Cortex of kidney (tissue), 1 donor: Measurements from ENCODE around the gene POLR3C.
"Not testable (repeated sequence)": the region's sequence is repeated elsewhere in the genome, so short reads cannot be mapped to it uniquely, and the experiment has no call there.

ENCODE experiments used
- DNase-seq: peaks from one replicate; lab custom pipeline; 2025; lab: John Stamatoyannopoulos, UW

Gene POLR3C

GRCh38 chr1:145822779-145823331, 1.1 kb upstream of the POLR3C start:
- not testable (repeated sequence) for DNase-seq

- DNase-seq = no peak
Observed at GRCh38 chr1:145824499-145824842, 471 bp downstream of the POLR3C start.

- no peak for DNase-seq
Observed at GRCh38 chr1:145826030-145826429, 2.0 kb downstream of the POLR3C start.

- DNase-seq = no peak
Observed at GRCh38 chr1:145827966-145828365, 4.0 kb downstream of the POLR3C start.

- no peak for DNase-seq
Observed at GRCh38 chr1:145828367-145829026, 4.5 kb downstream of the POLR3C start.

GRCh38 chr1:145830810-145831209, 6.8 kb downstream of the POLR3C start:
- not testable (repeated sequence) for DNase-seq

- DNase-seq = no peak
Observed at GRCh38 chr1:145837656-145838055, 13.7 kb downstream of the POLR3C start.

- DNase-seq = no peak
Observed at GRCh38 chr1:145843031-145843430, 19.0 kb downstream of the POLR3C start.

- no peak for DNase-seq
Observed at GRCh38 chr1:145845144-145845513, 21.1 kb downstream of the POLR3C start.

- DNase-seq = no peak
Observed at GRCh38 chr1:145845514-145846161, 21.6 kb downstream of the POLR3C start, which contains the start of gene NUDT17. Gene NUDT17 (plus strand): TSS chr1:145845630. CDS start chr1:145845641, 11 bp downstream.

GRCh38 chr1:145846201-145846612, 22.2 kb downstream of the POLR3C start:
- DNase-seq = no peak

GRCh38 chr1:145847827-145848226, 23.8 kb downstream of the POLR3C start:
- DNase-seq = no peak

- no peak for DNase-seq
Observed at GRCh38 chr1:145849356-145850160, 25.6 kb downstream of the POLR3C start.

- DNase-seq = no peak
Observed at GRCh38 chr1:145855426-145855948, 31.5 kb downstream of the POLR3C start.

- DNase-seq = no peak
Observed at GRCh38 chr1:145857170-145857569, 33.2 kb downstream of the POLR3C start.

- DNase-seq = no peak
Observed at GRCh38 chr1:145858238-145858900, 34.4 kb downstream of the POLR3C start.

- DNase-seq = peak; percentile 31
Observed at GRCh38 chr1:145858901-145859490, 35.0 kb downstream of the POLR3C start, which contains the start of gene PIAS3. Gene PIAS3 (minus strand): TSS chr1:145859081. CDS start chr1:145858990, 91 bp downstream.

GRCh38 chr1:145859491-145860023, 35.6 kb downstream of the POLR3C start:
- DNase-seq = no peak

- no peak for DNase-seq
Observed at GRCh38 chr1:145863282-145864018, 39.5 kb downstream of the POLR3C start.

GRCh38 chr1:145868232-145868631, 44.2 kb downstream of the POLR3C start:
- DNase-seq = no peak
